H1 (cell line): ENCODE results near the gene ADORA1. TPM values are rescaled to one million over a fixed set of nuclear protein-coding genes. Genes with fewer than 3 reads are reported as not detected.

Experiments used
- CTCF ChIA-PET: fragments of 300-600 bp; sonication (Branson Sonifier 250); formaldehyde crosslinking; loops from one replicate; lab custom pipeline; 2021; ENCODE audit not compliant: partially characterized antibody; lab: Charles Lee
- POLR2A ChIA-PET: fragments of 300-600 bp; sonication (Branson Sonifier 250); formaldehyde crosslinking; loops from one replicate; lab custom pipeline; 2021; ENCODE audit warnings: inconsistent platforms; ENCODE audit not compliant: partially characterized antibody; lab: Charles Lee
- DNase-seq, 2 experiments: peaks; one replicate each; pipeline versions ENCODE4 v3.0.0 to v3.0.0-alpha.2; 2010 to 2022; ENCODE audit warnings: low spot score in 2 of 2, low read depth in 1 of 2, mixed read lengths in 1 of 2
- FAIRE-seq: peaks from 2 replicates; lab custom pipeline; 2011; peaks lifted over from hg19 to GRCh38; lab: Jason Lieb, UNC
- H2AFZ ChIP-seq: 2 replicates; pipeline ENCODE4 v1.8.1; 2012; ENCODE audit warnings: low read length, inconsistent platforms
- H2AK5ac ChIP-seq: 2 replicates; pipeline ENCODE4 v1.6.1; 2013; ENCODE audit warnings: low read depth, low read length
- H2BK120ac ChIP-seq: replicated peaks from 2 replicates; pipeline ENCODE3; 2013; ENCODE audit warnings: low read depth, low read length, inconsistent platforms
- H2BK12ac ChIP-seq: 2 replicates; pipeline ENCODE4 v1.6.1; 2013; ENCODE audit warnings: low read depth, low read length
- H2BK15ac ChIP-seq: 2 replicates; pipeline ENCODE4 v1.6.1; 2013; ENCODE audit warnings: low read length
- H2BK20ac ChIP-seq: 2 replicates; pipeline ENCODE4 v1.6.1; 2013; ENCODE audit warnings: low read length
- H2BK5ac ChIP-seq: 2 replicates; pipeline ENCODE4 v1.6.1; 2013; ENCODE audit warnings: low read depth, low read length
- H3K14ac ChIP-seq: 2 replicates; pipeline ENCODE4 v1.6.1; 2013; ENCODE audit warnings: inconsistent platforms; ENCODE audit not compliant: insufficient read length
- H3K18ac ChIP-seq: 2 replicates; pipeline ENCODE4 v1.6.1; 2013; ENCODE audit warnings: low read length; ENCODE audit errors: extremely low read depth
- H3K23ac ChIP-seq: 2 replicates; pipeline ENCODE4 v1.6.1; 2013; ENCODE audit warnings: inconsistent platforms; ENCODE audit not compliant: insufficient read length
- H3K23me2 ChIP-seq: 2 replicates; pipeline ENCODE4 v1.6.1; 2013; ENCODE audit warnings: low read depth, low read length
- H3K27ac ChIP-seq: 2 replicates; pipeline ENCODE4 v1.6.1; 2011; ENCODE audit warnings: low read depth, low read length, inconsistent platforms
- H3K27me3 ChIP-seq, 4 experiments: replicated peaks in 1 of 4; 1 replicate in 1 of 4; 2 replicates in 3 of 4; pipeline versions ENCODE4 v1.6.1 to v1.8.1; 2011 to 2013; ENCODE audit warnings: low read length in 3 of 4, mild to moderate bottlenecking in 3 of 4, inconsistent platforms in 2 of 4, mixed read lengths in 2 of 4, moderate library complexity in 1 of 4; ENCODE audit not compliant: control insufficient read depth in 3 of 4, insufficient read depth in 3 of 4; ENCODE audit errors: extremely low read depth in 1 of 4
- H3K36me3 ChIP-seq, 4 experiments: 2 replicates each; pipeline versions ENCODE4 v1.6.1 to v1.8.1; 2011 to 2013; ENCODE audit warnings: mild to moderate bottlenecking in 4 of 4, low read length in 3 of 4, moderate library complexity in 2 of 4, control low read depth in 1 of 4, inconsistent platforms in 1 of 4; ENCODE audit not compliant: insufficient read depth in 4 of 4, control insufficient read depth in 2 of 4
- H3K4ac ChIP-seq: replicated peaks from 2 replicates; pipeline ENCODE3; 2013; ENCODE audit warnings: low read length, low read depth, mixed read lengths, inconsistent platforms; ENCODE audit not compliant: insufficient read length
- H3K4me1 ChIP-seq, 4 experiments: replicated peaks in 1 of 4; 1 replicate in 1 of 4; 2 replicates in 3 of 4; pipeline versions ENCODE4 v1.6.1 to v1.8.1; 2011 to 2013; ENCODE audit warnings: low read length in 3 of 4, inconsistent platforms in 2 of 4, mixed read lengths in 1 of 4; ENCODE audit not compliant: insufficient read depth in 4 of 4, control insufficient read depth in 3 of 4
- H3K4me2 ChIP-seq, 2 experiments: 2 replicates each; pipeline versions ENCODE4 v1.6.1 to v1.8.1; 2011 to 2013; ENCODE audit warnings: low read depth in 2 of 2, low read length in 2 of 2, control low read depth in 1 of 2, inconsistent platforms in 1 of 2, mild to moderate bottlenecking in 1 of 2; ENCODE audit not compliant: insufficient read depth in 1 of 2
- H3K4me3 ChIP-seq, 4 experiments: fragments of 200-600, 300-600 bp in 1 of 4; sonication (generic), shearing (Covaris generic), sonication (Bioruptor Twin) in 1 of 4; 2 replicates each; pipeline versions ENCODE4 v1.5.1 to v1.8.1; 2011 to 2016; ENCODE audit warnings: low read length in 4 of 4, low read depth in 3 of 4, control low read depth in 2 of 4, inconsistent platforms in 2 of 4, mild to moderate bottlenecking in 2 of 4, mixed read lengths in 1 of 4, moderate library complexity in 1 of 4; ENCODE audit not compliant: insufficient read depth in 2 of 4; ENCODE audit errors: extremely low read depth in 1 of 4
- H3K56ac ChIP-seq: replicated peaks from 2 replicates; pipeline ENCODE3; 2013; ENCODE audit warnings: low read depth, mild to moderate bottlenecking, mixed read lengths, low read length, inconsistent platforms; ENCODE audit not compliant: insufficient read length
- H3K79me1 ChIP-seq: 2 replicates; pipeline ENCODE4 v1.6.1; 2013; ENCODE audit warnings: low read depth, low read length, control low read depth
- H3K79me2 ChIP-seq, 2 experiments: 2 replicates each; pipeline versions ENCODE4 v1.6.1 to v1.8.1; 2012 to 2013; ENCODE audit warnings: low read length in 2 of 2, mild to moderate bottlenecking in 2 of 2, inconsistent platforms in 1 of 2; ENCODE audit not compliant: insufficient read depth in 2 of 2, control insufficient read depth in 1 of 2
- H3K9ac ChIP-seq, 4 experiments: replicated peaks in 1 of 4; 1 replicate in 1 of 4; 2 replicates in 3 of 4; pipeline versions ENCODE4 v1.6.1 to v1.8.1; 2011 to 2013; ENCODE audit warnings: low read depth in 3 of 4, low read length in 3 of 4, control low read depth in 2 of 4, mild to moderate bottlenecking in 2 of 4, moderate library complexity in 2 of 4, inconsistent platforms in 1 of 4; ENCODE audit errors: extremely low read depth in 1 of 4
- H3K9me3 ChIP-seq, 2 experiments: 2 replicates each; pipeline versions ENCODE4 v1.6.1 to v1.8.1; 2012 to 2013; ENCODE audit warnings: mild to moderate bottlenecking in 2 of 2, moderate library complexity in 2 of 2, control low read depth in 1 of 2, inconsistent platforms in 1 of 2, low read depth in 1 of 2, low read length in 1 of 2, mixed read lengths in 1 of 2; ENCODE audit not compliant: insufficient read depth in 2 of 2
- H4K20me1 ChIP-seq, 2 experiments: replicated peaks in 1 of 2; 2 replicates each; pipeline versions ENCODE3 to v1.8.1; 2011 to 2013; ENCODE audit warnings: inconsistent platforms in 2 of 2, low read length in 2 of 2, mild to moderate bottlenecking in 1 of 2; ENCODE audit not compliant: insufficient read depth in 2 of 2, control insufficient read depth in 1 of 2
- H4K5ac ChIP-seq: 2 replicates; pipeline ENCODE4 v1.6.1; 2013; ENCODE audit warnings: low read length, low read depth, mixed read lengths, inconsistent platforms; ENCODE audit not compliant: insufficient read length
- H4K8ac ChIP-seq: 2 replicates; pipeline ENCODE4 v1.8.0; 2013; ENCODE audit warnings: mild to moderate bottlenecking, moderate library complexity, low read length, inconsistent platforms; ENCODE audit not compliant: insufficient read depth; ENCODE audit errors: extremely low read depth
- H4K91ac ChIP-seq: replicated peaks from 2 replicates; pipeline ENCODE3; 2013; ENCODE audit warnings: low read length, mixed read lengths, inconsistent platforms; ENCODE audit not compliant: insufficient read length
- BCL11A ChIP-seq, 2 experiments: IDR thresholded peaks; one replicate each; pipeline ENCODE4 v1.6.1; 2011; ENCODE audit warnings: low read depth in 2 of 2, low read length in 2 of 2, mild to moderate bottlenecking in 2 of 2
- RAD21 ChIP-seq, 2 experiments: IDR thresholded peaks in 1 of 2; conservative IDR thresholded peaks in 1 of 2; 2 replicates each; pipeline ENCODE4 v1.6.1; 2011; ENCODE audit warnings: low read depth in 2 of 2, low read length in 2 of 2, improper control_type of control experiment in 1 of 2, inconsistent platforms in 1 of 2, mild to moderate bottlenecking in 1 of 2, moderate library complexity in 1 of 2
- SP1 ChIP-seq: IDR thresholded peaks from 2 replicates; pipeline ENCODE4 v1.6.1; 2011; ENCODE audit warnings: low read depth, low read length
- SP4 ChIP-seq: IDR thresholded peaks from 2 replicates; pipeline ENCODE4 v1.6.1; 2012; ENCODE audit warnings: low read length, inconsistent platforms
- WGBS, 2 experiments: shearing (Covaris generic) in 1 of 2; methylation state at CpG; one replicate each; pipeline versions ENCODE4 v1.1.6 to v1.1.7; 2013 to 2015; ENCODE audit warnings: low lambda C conversion rate in 2 of 2, mixed read lengths in 2 of 2, inconsistent platforms in 1 of 2, low coverage in 1 of 2, missing lambda C conversion rate in 1 of 2; ENCODE audit not compliant: insufficient replicate concordance in 2 of 2, insufficient coverage in 1 of 2, insufficient read length in 1 of 2; ENCODE audit errors: extremely low coverage in 1 of 2, missing lambda C conversion rate in 1 of 2; 5-methylcytosine and 5-hydroxymethylcytosine counted together
- polyA plus RNA-seq, 7 experiments: library from polyadenylated mRNA; depleted of rRNA in 3 of 7; stranded (reverse) in 5 of 7; unstranded in 2 of 7; fragments of >200 nt in 5 of 7; fragments of 200-250 nt in 2 of 7; gene quantifications; 1 replicate in 5 of 7; 2 replicates in 1 of 7; 4 replicates in 1 of 7; pipeline versions ENCODE4 v1.2.1 to v1.2.3, GENCODE V29; 2011 to 2013; ENCODE audit warnings: missing spikeins in 2 of 7, mixed read lengths in 2 of 7
- total RNA-seq: library from RNA; stranded (reverse); fragmentation: NEBNext Ultra II Directional; extraction: Animal tissue kit (Norgen Biotek cat#: 25700); gene quantifications from 2 replicates; pipeline ENCODE4 v1.2.1, GENCODE V29; 2021

ADORA1 gene
- total and polyA plus RNA-seq, 2 of the 8 experiments (the other 6 are each of a cell fraction or from before 2014, with no cell fraction given), result 3.3 to 6.7 TPM

DNA sequence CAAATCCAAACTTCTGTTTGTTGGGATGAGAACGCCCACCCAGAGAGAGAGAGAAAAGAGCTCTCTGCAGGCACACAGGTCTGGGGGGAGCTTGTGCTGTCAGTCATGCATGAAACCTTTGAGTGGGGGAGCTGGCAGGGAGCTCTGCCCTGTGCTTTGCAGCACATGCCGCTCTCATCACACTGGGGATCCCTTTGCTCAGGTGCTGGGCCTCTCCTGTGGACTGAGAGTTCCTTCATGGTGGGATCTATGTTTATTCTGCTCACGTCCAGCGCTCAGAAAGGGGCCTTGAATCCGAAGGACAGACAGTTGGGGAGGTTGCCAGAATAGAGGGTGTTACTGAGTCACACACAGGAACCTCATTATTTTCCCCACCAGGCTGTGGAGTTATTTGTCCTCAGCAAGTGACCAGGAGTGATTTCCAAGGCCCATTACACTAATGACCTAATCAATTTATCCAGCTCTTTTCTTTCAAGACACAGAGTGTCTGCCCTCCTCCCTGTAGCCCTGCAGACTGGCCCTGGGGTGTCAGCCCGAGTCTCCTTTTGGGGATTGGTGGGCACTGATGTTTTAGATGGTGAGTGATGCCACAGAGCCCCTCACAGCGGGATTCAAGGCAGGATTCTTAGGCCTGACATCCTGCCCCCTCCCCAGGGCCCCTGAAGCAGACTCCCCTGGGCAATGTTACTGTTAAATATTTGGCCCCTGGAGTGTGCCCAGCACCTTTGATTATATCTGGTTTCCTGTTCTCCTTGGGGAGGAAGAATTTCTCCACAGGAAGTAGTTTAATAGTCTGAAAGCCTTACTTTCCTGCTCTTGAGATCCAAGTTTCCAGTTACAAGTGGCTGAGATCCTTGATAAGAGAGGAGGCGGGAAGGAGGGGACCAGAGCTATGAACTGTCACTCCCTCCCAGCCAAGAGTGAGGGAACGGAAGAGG, 25.8 kb downstream of the ADORA1 start:
- no peak overlapping the region for H3K4me3 ChIP-seq
- no peak overlapping the region for H2AFZ ChIP-seq
- H3K14ac ChIP-seq, result no peak overlapping the region
- H3K27ac ChIP-seq, result no peak overlapping the region
- no peaks in the 10 kb centered on the region for H4K20me1 ChIP-seq
- H3K4me2 ChIP-seq, result no peak overlapping the region; a peak in 1 of 4 replicates
- 0 out of 2 replicates have a peak overlapping the region, but pooled peaks have one; percentile 27 for H2BK5ac ChIP-seq
- DNase-seq (no peak), FAIRE-seq (no peak)
- no peaks in the 10 kb centered on the region for H3K23me2 ChIP-seq
- peak overlapping the region; percentile 88; the same call in 1 of the 2 replicates for H2BK20ac ChIP-seq
- no peaks in the 10 kb centered on the region; a peak in 1 of 7 replicates for H3K27me3 ChIP-seq
- no peak overlapping the region for H4K5ac ChIP-seq
- no peaks in the 10 kb centered on the region for H3K79me1 ChIP-seq
- no peak overlapping the region for H3K56ac ChIP-seq
- WGBS, 2 experiments, result 74% methylated on average over 9 of the region's 9 CpGs; no CpG with 5 or more reads in 1 of the 2 experiments
- peak overlapping the region; percentile 39; the same call in 1 of the 2 replicates for H3K18ac ChIP-seq
- no peak overlapping the region for H4K8ac ChIP-seq
- no peaks in the 10 kb centered on the region; a peak in 1 of 4 replicates for H3K9me3 ChIP-seq
- H2AK5ac ChIP-seq, result peak overlapping the region; percentile 40; the same call in 1 of the 2 replicates
- H3K4me1 ChIP-seq, result peaks cover 7 to 39% (median 18%) of the 10 kb centered on the region in 4 experiments
- no peak for TF ChIP-seq RAD21 (IDR thresholded peaks at IDR 0.05 in 1 of 2, conservative IDR thresholded peaks at IDR 0.05 in 1 of 2; ENCODE audit: low read depth in 2 of 2, low read length in 2 of 2)
- TF ChIP-seq SP4, result no peak
- TF ChIP-seq SP1, result no peak
- no peak for TF ChIP-seq BCL11A (IDR thresholded peaks at IDR 0.05; ENCODE audit: low read depth in 2 of 2, low read length in 2 of 2)
- H4K91ac ChIP-seq, result no peak overlapping the region
- H3K23ac ChIP-seq, result no peak overlapping the region
- H3K4ac ChIP-seq, result no peak overlapping the region
- no peaks in the 10 kb centered on the region for H3K79me2 ChIP-seq
- ChIA-PET POLR2A (interaction anchor here (0.7 kb wide), 1 partner anchor 34 kb away, joined by 3 read pairs; no protein-coding TSS in a partner anchor), CTCF (interaction anchor here (0.5 to 49.1 kb wide), 14 partner anchors 9 to 279 kb away, joined by 3 to 1071 read pairs (median 7); partner anchors contain the start of genes ADORA1, MYBPH, MYOG and PPFIA4)
- H2BK12ac ChIP-seq, result peak overlapping the region; percentile 55
- no peaks in the 10 kb centered on the region for H3K36me3 ChIP-seq
- no peak overlapping the region for H2BK120ac ChIP-seq
- no peak overlapping the region for H3K9ac ChIP-seq
- H2BK15ac ChIP-seq, result 0 out of 2 replicates have a peak overlapping the region, but pooled peaks have one; percentile 0
